Measurements from ENCODE around the gene TCL1B.

TCL1B gene

DNA sequence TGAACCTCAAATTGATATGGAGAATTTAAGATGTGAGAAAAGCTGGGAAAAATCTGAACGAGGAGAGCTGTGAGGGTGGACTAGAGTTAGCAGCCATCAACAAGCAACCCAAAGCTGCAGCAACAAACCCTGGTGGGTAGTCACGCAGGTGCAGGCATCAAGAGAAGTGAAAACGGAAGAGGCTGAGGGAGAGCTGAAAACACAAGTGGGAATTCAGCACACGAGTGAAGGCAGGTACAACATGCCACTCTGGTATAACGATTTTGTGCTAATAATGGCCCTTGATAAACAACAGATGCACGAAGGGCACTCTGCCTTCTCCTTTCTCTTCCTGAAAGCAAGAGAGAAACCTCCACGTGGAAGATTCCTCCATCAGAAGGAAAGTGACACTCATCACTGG is 11.5 kb downstream of the TCL1B start:
- ChIA-PET POLR2A (no interaction called here), CTCF (interaction anchor here (0.7 to 5.1 kb wide), 6 partner anchors 14 to 131 kb away, joined by 3 to 23 read pairs (median 5); no protein-coding TSS in a partner anchor)
- TF ChIP-seq, protein P1, sequence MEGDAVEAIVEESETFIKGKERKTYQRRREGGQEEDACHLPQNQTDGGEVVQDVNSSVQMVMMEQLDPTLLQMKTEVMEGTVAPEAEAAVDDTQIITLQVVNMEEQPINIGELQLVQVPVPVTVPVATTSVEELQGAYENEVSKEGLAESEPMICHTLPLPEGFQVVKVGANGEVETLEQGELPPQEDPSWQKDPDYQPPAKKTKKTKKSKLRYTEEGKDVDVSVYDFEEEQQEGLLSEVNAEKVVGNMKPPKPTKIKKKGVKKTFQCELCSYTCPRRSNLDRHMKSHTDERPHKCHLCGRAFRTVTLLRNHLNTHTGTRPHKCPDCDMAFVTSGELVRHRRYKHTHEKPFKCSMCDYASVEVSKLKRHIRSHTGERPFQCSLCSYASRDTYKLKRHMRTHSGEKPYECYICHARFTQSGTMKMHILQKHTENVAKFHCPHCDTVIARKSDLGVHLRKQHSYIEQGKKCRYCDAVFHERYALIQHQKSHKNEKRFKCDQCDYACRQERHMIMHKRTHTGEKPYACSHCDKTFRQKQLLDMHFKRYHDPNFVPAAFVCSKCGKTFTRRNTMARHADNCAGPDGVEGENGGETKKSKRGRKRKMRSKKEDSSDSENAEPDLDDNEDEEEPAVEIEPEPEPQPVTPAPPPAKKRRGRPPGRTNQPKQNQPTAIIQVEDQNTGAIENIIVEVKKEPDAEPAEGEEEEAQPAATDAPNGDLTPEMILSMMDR (IDR thresholded peaks at IDR 0.05; ENCODE audit: control extremely low read depth, extremely low read depth, low read depth, missing control alignments): no peak
- peak; percentile 49 for DNase-seq (ENCODE audit: extremely low spot score)

DNA sequence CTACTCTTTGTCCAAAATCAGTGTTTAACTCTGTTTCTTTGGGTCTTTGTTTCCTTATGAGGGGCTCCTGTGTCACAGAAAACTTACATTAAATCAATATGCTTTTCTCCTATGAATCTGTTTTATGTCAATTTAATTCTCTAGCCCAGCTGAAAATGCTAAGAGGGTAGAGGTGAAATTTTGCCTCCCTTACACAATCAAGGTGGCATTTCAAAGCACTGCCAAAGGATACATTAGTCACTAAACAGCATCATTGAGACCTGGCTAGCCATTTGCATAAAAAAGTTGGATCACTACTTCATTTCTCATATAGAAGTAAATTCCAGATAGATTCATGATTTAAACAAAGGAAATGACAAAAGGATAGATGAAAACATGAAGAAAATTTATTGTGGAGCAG is 12.1 kb downstream of the TCL1B start:
- ChIA-PET POLR2A (no interaction called here), CTCF (interaction anchor here (0.7 to 5.1 kb wide), 4 partner anchors 13 to 132 kb away, joined by 3 to 23 read pairs (median 8); no protein-coding TSS in a partner anchor)
- DNase-seq (ENCODE audit: extremely low spot score): no peak
- TF ChIP-seq, protein P1 (IDR thresholded peaks at IDR 0.05; ENCODE audit: control extremely low read depth, extremely low read depth, low read depth, missing control alignments): no peak

DNA sequence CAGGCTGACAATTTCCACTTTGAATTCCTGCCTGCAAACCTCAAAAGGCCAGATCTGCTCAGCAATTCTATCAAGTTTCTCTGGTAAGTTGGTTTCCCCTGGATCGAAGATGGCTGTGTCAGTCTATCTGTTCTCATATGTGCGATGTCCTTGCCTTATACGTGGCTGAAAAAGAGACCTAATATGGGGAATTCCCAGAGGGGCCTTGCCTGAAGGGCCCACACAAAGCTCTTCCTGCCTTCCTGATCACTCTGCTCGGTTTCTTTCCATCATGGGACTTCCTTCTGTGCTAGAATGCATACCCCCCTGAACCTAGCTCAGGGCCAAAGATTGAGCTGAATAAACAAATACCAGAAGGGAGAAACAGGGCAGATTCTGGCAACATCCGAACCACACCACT is 13.2 kb downstream of the TCL1B start:
- TF ChIP-seq, protein P1 (IDR thresholded peaks at IDR 0.05; ENCODE audit: control extremely low read depth, extremely low read depth, low read depth, missing control alignments): no peak
- peak; percentile 51 for DNase-seq (ENCODE audit: extremely low spot score)
- POLR2A ChIA-PET: no interaction called here
- CTCF ChIA-PET: interaction anchor here (0.9 to 2.1 kb wide), 7 partner anchors 11 to 172 kb away, joined by 3 to 6 read pairs (median 4); partner anchors contain the start of gene TCL1A

DNA sequence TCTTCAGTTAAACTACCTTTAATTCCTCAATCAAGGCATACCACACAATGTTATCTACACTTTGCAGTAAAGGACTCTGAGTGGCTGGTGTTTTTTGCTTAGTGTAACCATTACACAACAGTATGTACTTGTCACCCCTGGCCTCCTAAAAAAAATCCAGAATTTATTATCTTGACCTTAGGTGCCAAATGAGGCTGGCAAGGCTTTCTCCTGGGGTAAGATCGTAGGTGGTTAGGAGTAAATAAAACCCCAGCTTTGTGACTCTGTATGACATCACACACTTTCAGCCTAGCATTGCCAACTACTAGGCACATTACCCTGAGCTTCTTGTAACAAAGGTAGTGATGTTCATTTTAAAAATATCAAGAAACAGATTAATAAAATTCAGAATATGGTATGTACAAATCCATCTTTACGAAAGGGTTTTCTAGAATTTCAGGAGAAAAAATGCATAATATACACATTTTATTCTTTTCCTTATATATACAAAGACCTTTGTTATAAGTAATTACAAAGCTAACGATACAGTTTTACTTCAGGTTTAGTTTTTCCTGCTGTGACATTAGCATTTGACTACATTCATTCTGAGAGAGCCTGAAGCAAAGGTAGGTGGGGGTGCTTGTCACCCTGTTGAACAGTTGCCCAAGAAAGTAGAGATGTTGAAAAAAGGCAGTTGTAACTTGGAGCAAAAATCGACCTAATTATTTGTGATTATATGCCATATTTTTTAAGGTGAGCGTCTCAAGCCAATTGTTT is 14.2 kb downstream of the TCL1B start:
- POLR2A ChIA-PET: no interaction called here
- CTCF ChIA-PET: interaction anchor here (1.0 to 2.1 kb wide), 7 partner anchors 10 to 173 kb away, joined by 3 to 6 read pairs (median 4); no protein-coding TSS in a partner anchor
- TF ChIP-seq, protein P1 (IDR thresholded peaks at IDR 0.05; ENCODE audit: control extremely low read depth, extremely low read depth, low read depth, missing control alignments): no peak

DNA sequence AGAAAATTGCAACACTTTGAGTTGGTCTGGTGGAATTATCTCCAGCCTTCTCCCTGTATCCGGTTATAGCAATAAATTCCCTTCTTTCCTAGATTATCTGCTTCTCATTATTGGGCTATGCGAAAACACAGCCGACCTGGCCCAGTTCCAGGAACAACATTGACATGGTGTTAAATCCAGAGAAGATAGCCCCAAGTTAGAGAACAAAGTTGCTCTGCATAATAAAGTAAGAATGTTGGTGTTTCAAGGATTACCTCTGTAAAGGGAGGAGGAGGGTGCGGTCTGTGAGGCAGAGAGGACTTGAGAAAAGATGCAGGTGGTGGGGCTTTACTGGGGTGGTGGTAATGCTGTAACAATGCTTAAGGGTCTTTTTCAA is 15.6 kb downstream of the TCL1B start:
- TF ChIP-seq, protein P1 (IDR thresholded peaks at IDR 0.05; ENCODE audit: control extremely low read depth, extremely low read depth, low read depth, missing control alignments): no peak
- POLR2A ChIA-PET: interaction anchor here (1.2 kb wide), 1 partner anchor 10 kb away, joined by 3 read pairs; no protein-coding TSS in a partner anchor
- CTCF ChIA-PET: interaction anchor here (1.3 to 4.3 kb wide), 4 partner anchors 14 to 72 kb away, joined by 4 to 25 read pairs (median 9); partner anchors contain the start of gene TCL1A

More for the DNA sequence above, 14.2 kb downstream of the TCL1B start:
- DNase-seq (ENCODE audit: extremely low spot score): no peak

DNA sequence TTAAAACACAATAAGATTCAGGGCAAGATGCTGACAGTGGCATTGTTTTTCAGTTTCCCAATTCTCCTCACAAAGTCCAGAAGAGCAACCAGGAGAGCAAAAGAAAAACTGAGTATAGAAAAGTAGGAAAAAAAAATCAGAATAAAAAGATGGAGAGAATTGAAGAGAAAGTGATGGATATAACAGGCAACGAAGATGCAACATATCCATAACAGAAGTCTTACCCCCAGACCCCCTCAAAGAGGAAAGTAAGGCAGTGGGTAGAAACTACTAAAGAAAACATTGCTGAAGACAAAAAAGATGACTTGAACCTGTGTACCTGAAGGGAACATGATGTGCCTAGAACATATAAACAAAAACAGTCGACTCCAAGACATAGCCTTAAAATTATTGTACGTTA is 17.1 kb downstream of the TCL1B start:
- ChIA-PET POLR2A (no interaction called here), CTCF (interaction anchor here (1.1 to 4.3 kb wide), 5 partner anchors 13 to 142 kb away, joined by 4 to 25 read pairs (median 8); partner anchors contain the start of genes TCL1A and TCL1B)

More for the DNA sequence above, 15.6 kb downstream of the TCL1B start:
- DNase-seq (ENCODE audit: extremely low spot score): no peak

More for the DNA sequence above, 17.1 kb downstream of the TCL1B start:
- DNase-seq (ENCODE audit: extremely low spot score): no peak
- TF ChIP-seq, protein P1 (IDR thresholded peaks at IDR 0.05; ENCODE audit: control extremely low read depth, extremely low read depth, low read depth, missing control alignments): no peak

Data from GM10248 (cell line).